Activated CD4-positive, alpha-beta T cell treated with anti-CD3 and anti-CD28 coated beads for 24 hours (primary cell): ENCODE results near the gene TOP1.
A peak's percentile ranks its signal among the peaks of the same experiment; 100 is the strongest.
"Not testable (repeated sequence)": the region's sequence is repeated elsewhere in the genome, so short reads cannot be mapped to it uniquely, and the experiment has no call there.

ENCODE experiments used
- DNase-seq, 2 donors: peaks; one replicate each; pipeline ENCODE4 v3.0.0-alpha.2; 2020; ENCODE audit warnings: low read depth in 2 of 2

Gene TOP1

GRCh38 chr20:41003936-41004294 lies 24.7 kb upstream of the TOP1 start:
- DNase-seq: not testable (repeated sequence)

- peak in 1 of 2 donors; percentile 13 for DNase-seq
Measured at GRCh38 chr20:41004531-41005360, 23.9 kb upstream of the TOP1 start.

GRCh38 chr20:41005361-41005729 lies 23.3 kb upstream of the TOP1 start:
- DNase-seq: no peak

GRCh38 chr20:41006126-41006935 lies 22.3 kb upstream of the TOP1 start:
- DNase-seq: no peak

- no peak for DNase-seq
Measured at GRCh38 chr20:41006936-41007474, 21.6 kb upstream of the TOP1 start.

- no peak for DNase-seq
Measured at GRCh38 chr20:41007481-41007880, 21.1 kb upstream of the TOP1 start.

GRCh38 chr20:41009946-41010345 lies 18.7 kb upstream of the TOP1 start:
- no peak for DNase-seq

GRCh38 chr20:41011551-41012067 lies 17.0 kb upstream of the TOP1 start:
- no peak for DNase-seq

- no peak for DNase-seq
Measured at GRCh38 chr20:41014561-41015088, 14.0 kb upstream of the TOP1 start.

- no peak for DNase-seq
Measured at GRCh38 chr20:41017448-41018042, 11.1 kb upstream of the TOP1 start.

GRCh38 chr20:41018153-41018552 lies 10.5 kb upstream of the TOP1 start:
- DNase-seq: no peak

GRCh38 chr20:41023549-41023948 lies 5.1 kb upstream of the TOP1 start:
- no peak for DNase-seq

- no peak for DNase-seq
Measured at GRCh38 chr20:41027366-41027765, 1.3 kb upstream of the TOP1 start.

- DNase-seq: no peak
Measured at GRCh38 chr20:41027872-41028358, 707 bp upstream of the TOP1 start.

GRCh38 chr20:41029150-41029901 lies 704 bp downstream of the TOP1 start:
- no peak for DNase-seq

- DNase-seq: no peak
Measured at GRCh38 chr20:41030061-41030460, 1.4 kb downstream of the TOP1 start.

- DNase-seq: no peak
Measured at GRCh38 chr20:41030531-41031242, 2.1 kb downstream of the TOP1 start.

GRCh38 chr20:41031243-41031619 lies 2.6 kb downstream of the TOP1 start:
- DNase-seq: no peak

- no peak for DNase-seq
Measured at GRCh38 chr20:41032271-41032670, 3.6 kb downstream of the TOP1 start.

- no peak for DNase-seq
Measured at GRCh38 chr20:41034239-41034638, 5.6 kb downstream of the TOP1 start.
